GM12878 (cell line): ENCODE results near the gene LAMA4. TPM values are rescaled to one million over a fixed set of nuclear protein-coding genes. Genes with fewer than 3 reads are reported as not detected.

Experiments used
- ATAC-seq: fragments of 200-7000 bp; cut with Tn5 transposase; 3 replicates; pipeline ENCODE4 v1.9.1; 2020; ENCODE audit warnings: mild to moderate bottlenecking, moderate library complexity
- BruUV-seq: library from RNA; stranded (reverse); fragments of 400-500 nt; replicated peaks from 2 replicates; lab custom pipeline; 2021; lab: Mats Ljungman, UMichigan
- CTCF ChIA-PET: fragments of 300-600 bp; sonication (Branson Sonifier 250); formaldehyde crosslinking; extraction: SDS; loops from one replicate; lab custom pipeline; 2021; ENCODE audit warnings: inconsistent platforms; lab: Yijun Ruan, JAX
- POLR2A ChIA-PET: fragments of 350-600 bp; formaldehyde crosslinking; extraction: SDS; loops from one replicate; lab custom pipeline; 2021; ENCODE audit warnings: inconsistent platforms; lab: Charles Lee
- RAD21 ChIA-PET: fragments of 300-600 bp; sonication (Branson Sonifier 250); formaldehyde crosslinking; loops from one replicate; lab custom pipeline; 2023; ENCODE audit warnings: antibody characterized with exemption; ENCODE audit not compliant: unreplicated experiment; lab: Charles Lee
- SMC1A ChIA-PET: fragments of 300-600 bp; sonication (Branson Sonifier 250); formaldehyde crosslinking; loops from one replicate; lab custom pipeline; 2023; ENCODE audit not compliant: unreplicated experiment, uncharacterized antibody; lab: Charles Lee
- DNase-seq: peaks from one replicate; pipeline ENCODE4 v3.0.0-alpha.2; 2011; ENCODE audit warnings: low read depth, low spot score
- FAIRE-seq: peaks from 3 replicates; lab custom pipeline; 2011; peaks lifted over from hg19 to GRCh38; lab: Jason Lieb, UNC
- H2AFZ ChIP-seq: 2 replicates; pipeline ENCODE4 v1.6.0; 2011; ENCODE audit warnings: low read depth, low read length, control low read depth; ENCODE audit not compliant: control insufficient read depth
- H3K27ac ChIP-seq: 2 replicates; pipeline ENCODE4 v1.5.1; 2011; ENCODE audit warnings: control low read depth; ENCODE audit not compliant: control insufficient read depth, insufficient read depth
- H3K27me3 ChIP-seq, 2 experiments: replicated peaks in 1 of 2; 2 replicates each; pipeline versions ENCODE4 v1.6.0 to v1.6.1; 2011; ENCODE audit warnings: low read length in 1 of 2; ENCODE audit not compliant: control insufficient read depth in 2 of 2, insufficient read depth in 2 of 2
- H3K36me3 ChIP-seq, 2 experiments: 2 replicates each; pipeline ENCODE4 v1.5.1; 2011; ENCODE audit warnings: low read length in 1 of 2; ENCODE audit not compliant: control insufficient read depth in 2 of 2, insufficient read depth in 2 of 2
- H3K4me1 ChIP-seq: 2 replicates; pipeline ENCODE4 v1.6.1; 2011; ENCODE audit warnings: mild to moderate bottlenecking, low read length, moderate library complexity, mixed read lengths; ENCODE audit not compliant: control insufficient read depth, insufficient read depth
- H3K4me2 ChIP-seq: 2 replicates; pipeline ENCODE4 v1.6.0; 2011; ENCODE audit warnings: control low read depth; ENCODE audit not compliant: control insufficient read depth, insufficient read depth
- H3K4me3 ChIP-seq: fragments of 200-600 bp; sonication (generic); 2 replicates; pipeline ENCODE4 v1.5.1; 2016
- H3K79me2 ChIP-seq: 2 replicates; pipeline ENCODE4 v1.6.0; 2011; ENCODE audit warnings: low read length; ENCODE audit not compliant: control insufficient read depth, insufficient read depth
- H3K9ac ChIP-seq: 2 replicates; pipeline ENCODE4 v1.8.0; 2011; ENCODE audit warnings: low read length, control low read depth, mixed read lengths; ENCODE audit not compliant: control insufficient read depth, insufficient read depth
- H3K9me3 ChIP-seq: replicated peaks from 3 replicates; pipeline ENCODE4 v1.5.1; 2011; ENCODE audit warnings: mild to moderate bottlenecking, low read length; ENCODE audit not compliant: control insufficient read depth, insufficient read depth
- H4K20me1 ChIP-seq: 2 replicates; pipeline ENCODE4 v1.6.0; 2011; ENCODE audit not compliant: control insufficient read depth, insufficient read depth
- HDAC6 ChIP-seq: fragments of 200-600 bp; sonication (generic); IDR thresholded peaks from one replicate; pipeline ENCODE4 v1.8.0; 2017; ENCODE audit warnings: antibody characterized with exemption; ENCODE audit not compliant: unreplicated experiment
- HSF1 ChIP-seq: fragments of 150-350 bp; IDR thresholded peaks from 2 replicates; pipeline ENCODE4 v1.6.1; 2014; ENCODE audit warnings: mild to moderate bottlenecking, low read depth, low read length
- IRF5 ChIP-seq: fragments of 450-650 bp; IDR thresholded peaks from 2 replicates; pipeline ENCODE4 v1.6.1; 2017; ENCODE audit warnings: borderline replicate concordance
- MXI1 ChIP-seq: fragments of 150-350 bp; IDR thresholded peaks from 2 replicates; pipeline ENCODE4 v1.6.1; 2011; ENCODE audit warnings: low read depth, mild to moderate bottlenecking, inconsistent platforms, low read length, improper control_type of control experiment
- MYB ChIP-seq: fragments of 150-350 bp; IDR thresholded peaks from 2 replicates; pipeline ENCODE4 v1.6.1; 2014; ENCODE audit warnings: mild to moderate bottlenecking, low read depth, low read length, borderline replicate concordance
- PAX8 ChIP-seq: fragments of 450-650 bp; IDR thresholded peaks from 2 replicates; pipeline ENCODE4 v1.6.1; 2017; ENCODE audit warnings: mild to moderate bottlenecking, moderate library complexity
- PKNOX1 ChIP-seq: fragments of 450-650 bp; IDR thresholded peaks from 2 replicates; pipeline ENCODE4 v1.6.1; 2016; ENCODE audit warnings: mild to moderate bottlenecking
- RELA ChIP-seq: fragments of 450-650 bp; IDR thresholded peaks from 2 replicates; pipeline ENCODE4 v1.8.0; 2014; ENCODE audit warnings: borderline replicate concordance; ENCODE audit not compliant: partially characterized antibody
- TCF3 ChIP-seq: IDR thresholded peaks from 2 replicates; pipeline ENCODE4 v1.6.1; 2012; ENCODE audit warnings: low read depth, mild to moderate bottlenecking, low read length, borderline replicate concordance; ENCODE audit not compliant: insufficient read depth
- TCF7 ChIP-seq: IDR thresholded peaks from 2 replicates; pipeline ENCODE4 v1.6.1; 2014; ENCODE audit warnings: antibody characterized with exemption, borderline replicate concordance
- ZBED1 ChIP-seq: IDR thresholded peaks from 2 replicates; pipeline ENCODE4 v1.6.1; 2016; ENCODE audit warnings: borderline replicate concordance
- ZNF687 ChIP-seq: fragments of 450-650 bp; IDR thresholded peaks from 2 replicates; pipeline ENCODE4 v1.6.1; 2017; ENCODE audit warnings: mild to moderate bottlenecking, moderate library complexity
- WGBS: methylation state at CpG from one replicate; pipeline ENCODE4 v1.1.6; 2016; ENCODE audit warnings: low lambda C conversion rate; ENCODE audit not compliant: insufficient replicate concordance, insufficient coverage; ENCODE audit errors: missing lambda C conversion rate; 5-methylcytosine and 5-hydroxymethylcytosine counted together
- in situ Hi-C: fragments of 300-500 bp; cut with MboI; formaldehyde crosslinking; loops from 9 replicates; pipeline ENCODE4 v1.14.3; 2018; ENCODE audit warnings: mixed read lengths
- intact Hi-C: fragments of 100-400 bp; cut with micrococcal nuclease; formaldehyde crosslinking; loops from one replicate; pipeline ENCODE4 v1.14.2; 2022; ENCODE audit not compliant: unreplicated experiment
- polyA plus RNA-seq, 11 experiments: library from polyadenylated mRNA; depleted of rRNA in 4 of 11; unstranded in 6 of 11; stranded (reverse) in 5 of 11; fragments of >200 nt; fragmentation: Nextera tagmentation in 4 of 11; fragmentation: Illumina TruSeq in 1 of 11; extraction: Ambion mirVana in 4 of 11; extraction: Trizol in 1 of 11; gene quantifications; 1 replicate in 1 of 11; 2 replicates in 10 of 11; pipeline versions ENCODE4 v1.2.1 to v1.2.3, GENCODE V29; 2011 to 2016; ENCODE audit warnings: inconsistent platforms in 2 of 11, missing spikeins in 2 of 11, low read depth in 1 of 11
- total RNA-seq, 4 experiments: library from RNA; depleted of rRNA in 3 of 4; stranded (reverse); fragments of >200 nt in 3 of 4; fragmentation: Illumina TruSeq in 1 of 4; extraction: Trizol in 1 of 4; gene quantifications; 2 replicates each; pipeline versions ENCODE4 v1.2.1 to v1.2.3, GENCODE V29; 2013 to 2021

The LAMA4 gene
- total and polyA plus RNA-seq, 10 of the 15 experiments (the other 5 are each of a cell fraction or from before 2014, with no cell fraction given) = 0.11 to 0.21 (median 0.14) TPM; not detected in 7

- Histone ChIP-seq H3K36me3 (no peaks in the 10 kb centered on the region), H3K9me3 (no peaks in the 10 kb centered on the region), H3K9ac (no peak overlapping the region), H3K4me2 (no peak overlapping the region), H3K4me3 (no peak overlapping the region), H3K79me2 (no peaks in the 10 kb centered on the region), H3K27ac (no peak overlapping the region), H4K20me1 (no peaks in the 10 kb centered on the region), H2AFZ (no peak overlapping the region), H3K4me1 (no peaks in the 10 kb centered on the region), H3K27me3 (no peaks in the 10 kb centered on the region; a peak in 1 of 4 replicates)
- RAD21 ChIA-PET = interaction anchor here (1.2 to 1.5 kb wide), 3 partner anchors 13 to 128 kb away, joined by 3 to 10 read pairs (median 4); no protein-coding TSS in a partner anchor
- no peak for DNase-seq
- no peak for ATAC-seq
- CTCF ChIA-PET = interaction anchor here (0.8 to 2.1 kb wide), 5 partner anchors 19 to 134 kb away, joined by 3 to 19 read pairs (median 4); no protein-coding TSS in a partner anchor
- no peak for TF ChIP-seq HSF1
- no peak for TF ChIP-seq HDAC6
- no peak for TF ChIP-seq MYB
- TF ChIP-seq PAX8 = no peak
- no peak for TF ChIP-seq MXI1
- no peak for TF ChIP-seq TCF3
- no peak for TF ChIP-seq ZBED1
- no peak for TF ChIP-seq TCF7
- TF ChIP-seq IRF5 = no peak
- TF ChIP-seq PKNOX1 = no peak
- no peak for TF ChIP-seq RELA
- no peak for TF ChIP-seq ZNF687
- POLR2A ChIA-PET = no interaction called here
- WGBS = 24% methylated on average over 3 of the region's 3 CpGs
- FAIRE-seq = no peak
- no TSS peak for BruUV-seq
- intact Hi-C loops = loop anchor here (10.0 kb wide), 1 partner anchor 1722 kb away; no protein-coding TSS in a partner anchor
- in situ Hi-C loops = loop anchor here (5.0 to 25.0 kb wide), 2 partner anchors 124 to 1729 kb away; no protein-coding TSS in a partner anchor
- SMC1A ChIA-PET = interaction anchor here (1.1 to 2.0 kb wide), 3 partner anchors 91 to 128 kb away, joined by 3 to 22 read pairs (median 4); no protein-coding TSS in a partner anchor
These were observed 71.1 kb downstream of the LAMA4 start for GRCh38 chr6:112183271-112183671.
